Natural killer cell (primary cell): ENCODE results near the gene ZNF140. TPM values are rescaled to one million over a fixed set of nuclear protein-coding genes. Genes with fewer than 3 reads are reported as not detected.

Experiments
- total RNA-seq, 4 donors: library from RNA; stranded (reverse); fragments of 120-200 nt in 1 of 4; gene quantifications; one replicate each; pipeline versions ENCODE4 v1.2.3 to v1.2.4, GENCODE V29; 2013 to 2022

ZNF140 gene
- total RNA-seq, 3 donors from 2014 or later (not counting 1 experiment from before 2014, with no cell fraction given) = 8.8 to 15.4 (median 9.9) TPM

Other genes with a start within 250 kb of the ZNF140 start
- 100 to 1,000 TPM; 161 to 170 (median 168) TPM for gene CHFR, start 193.3 kb upstream of the ZNF140 start, total RNA-seq
- 10 to 100 TPM in 1 of 3 donors, 1 to 10 TPM in 2; 6.0 to 15.8 (median 7.6) TPM for gene ZNF605, start 124.6 kb upstream of the ZNF140 start, total RNA-seq
- gene ZNF26, start 94.6 kb upstream of the ZNF140 start, total RNA-seq = 10 to 100 TPM; 38.7 to 45.1 (median 43.0) TPM
- 10 to 100 TPM; 23.4 to 31.1 (median 26.1) TPM for gene ZNF84, start 43.4 kb upstream of the ZNF140 start, total RNA-seq
- 1 to 10 TPM; 1.9 to 3.1 (median 2.3) TPM for gene ZNF891, start 49.4 kb downstream of the ZNF140 start, total RNA-seq
- gene ZNF10, start 49.7 kb downstream of the ZNF140 start, total RNA-seq = 10 to 100 TPM; 12.9 to 27.9 (median 26.0) TPM
- 10 to 100 TPM; 12.7 to 17.5 (median 14.3) TPM for gene ZNF268, start 100.6 kb downstream of the ZNF140 start, total RNA-seq
- gene ANHX, start 155.0 kb downstream of the ZNF140 start, total RNA-seq = not detected